CD4-positive, alpha-beta T cell treated with Interleukin-6 for 4 hours (primary cell): ENCODE measurements around the gene CCDC124.
"Not testable (repeated sequence)": the region's sequence is repeated elsewhere in the genome, so short reads cannot be mapped to it uniquely, and the experiment has no call there.

Experiments
- DNase-seq: peaks from one replicate; pipeline ENCODE4 v3.0.0-alpha.2; 2020; ENCODE audit warnings: mixed read lengths

Gene CCDC124

GRCh38 chr19:17932485-17933338 lies at the start of gene CCDC124:
Gene CCDC124, plus strand, starts transcription at chr19:17933015. Its CDS starts 3,406 bp downstream, at chr19:17936421.
- DNase-seq: peak; percentile 94

- DNase-seq: no peak
Observed at GRCh38 chr19:17883627-17884410, 49.0 kb upstream of the CCDC124 start.

- no peak for DNase-seq
Observed at GRCh38 chr19:17886515-17886914, 46.3 kb upstream of the CCDC124 start.

- DNase-seq: not testable (repeated sequence)
Observed at GRCh38 chr19:17887221-17887620, 45.6 kb upstream of the CCDC124 start.

- no peak for DNase-seq
Observed at GRCh38 chr19:17888260-17888659, 44.6 kb upstream of the CCDC124 start.

GRCh38 chr19:17889609-17890214 lies 43.1 kb upstream of the CCDC124 start:
- peak; percentile 15 for DNase-seq

GRCh38 chr19:17893766-17894165 lies 39.0 kb upstream of the CCDC124 start:
- DNase-seq: no peak

- DNase-seq: no peak
Observed at GRCh38 chr19:17902701-17903100, 30.1 kb upstream of the CCDC124 start.

- DNase-seq: no peak
Observed at GRCh38 chr19:17908244-17908643, 24.6 kb upstream of the CCDC124 start.

- no peak for DNase-seq
Observed at GRCh38 chr19:17909003-17909732, 23.6 kb upstream of the CCDC124 start.

- no peak for DNase-seq
Observed at GRCh38 chr19:17910791-17911360, 21.9 kb upstream of the CCDC124 start.

GRCh38 chr19:17915940-17916593 lies 16.7 kb upstream of the CCDC124 start:
- DNase-seq: no peak

- DNase-seq: not testable (repeated sequence)
Observed at GRCh38 chr19:17918151-17918550, 14.7 kb upstream of the CCDC124 start.

GRCh38 chr19:17919122-17919521 lies 13.7 kb upstream of the CCDC124 start:
- not testable (repeated sequence) for DNase-seq

- DNase-seq: no peak
Observed at GRCh38 chr19:17920527-17920926, 12.3 kb upstream of the CCDC124 start.

- no peak for DNase-seq
Observed at GRCh38 chr19:17922138-17922537, 10.7 kb upstream of the CCDC124 start.

- DNase-seq: no peak
Observed at GRCh38 chr19:17926044-17926443, 6.8 kb upstream of the CCDC124 start.

- no peak for DNase-seq
Observed at GRCh38 chr19:17929056-17929455, 3.8 kb upstream of the CCDC124 start.

- no peak for DNase-seq
Observed at GRCh38 chr19:17931532-17932191, 1.2 kb upstream of the CCDC124 start.

GRCh38 chr19:17933414-17934129 lies 757 bp downstream of the CCDC124 start:
- DNase-seq: no peak

- no peak for DNase-seq
Observed at GRCh38 chr19:17936379-17936778, 3.6 kb downstream of the CCDC124 start.
